ENCODE data around the gene IL36B.

Gene IL36B

GRCh38 chr2:113076954-113077669, 24.4 kb upstream of the IL36B start:
- DNase-seq (ENCODE audit: extremely low read depth in 1 of 2, low read depth in 1 of 2), result no peak

DNA sequence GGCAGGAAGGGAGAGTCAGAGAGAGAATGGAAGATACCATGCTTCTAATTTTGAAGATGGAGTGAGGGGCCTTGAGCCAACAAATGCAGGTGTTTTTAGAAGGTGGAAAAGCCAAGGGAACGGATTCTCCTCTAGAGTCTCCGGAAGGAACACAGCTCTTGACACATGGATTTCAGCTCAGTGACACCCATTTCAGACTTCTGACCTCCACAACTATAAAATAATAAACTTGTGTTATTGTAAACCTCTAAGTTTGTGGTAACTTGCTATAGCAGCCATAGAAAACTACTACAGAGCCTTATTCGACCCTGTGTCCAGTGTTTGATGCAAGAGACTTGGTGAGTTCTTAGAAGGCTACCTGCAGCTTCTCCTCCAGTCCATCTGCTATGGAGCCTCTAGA, 22.9 kb upstream of the IL36B start:
- DNase-seq (ENCODE audit: extremely low read depth in 1 of 2, low read depth in 1 of 2), result no peak

DNA sequence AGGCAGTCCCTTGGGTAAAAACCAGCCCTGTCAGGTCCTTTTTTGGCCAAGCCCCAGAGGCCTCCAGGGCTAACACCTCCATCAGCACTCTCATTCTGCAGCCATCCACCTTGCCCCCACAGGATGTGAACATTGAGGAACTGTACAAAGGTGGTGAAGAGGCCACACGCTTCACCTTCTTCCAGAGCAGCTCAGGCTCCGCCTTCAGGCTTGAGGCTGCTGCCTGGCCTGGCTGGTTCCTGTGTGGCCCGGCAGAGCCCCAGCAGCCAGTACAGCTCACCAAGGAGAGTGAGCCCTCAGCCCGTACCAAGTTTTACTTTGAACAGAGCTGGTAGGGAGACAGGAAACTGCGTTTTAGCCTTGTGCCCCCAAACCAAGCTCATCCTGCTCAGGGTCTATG, 22.4 kb upstream of the IL36B start:
- no peak for DNase-seq (ENCODE audit: extremely low read depth in 1 of 2, low read depth in 1 of 2)

DNA sequence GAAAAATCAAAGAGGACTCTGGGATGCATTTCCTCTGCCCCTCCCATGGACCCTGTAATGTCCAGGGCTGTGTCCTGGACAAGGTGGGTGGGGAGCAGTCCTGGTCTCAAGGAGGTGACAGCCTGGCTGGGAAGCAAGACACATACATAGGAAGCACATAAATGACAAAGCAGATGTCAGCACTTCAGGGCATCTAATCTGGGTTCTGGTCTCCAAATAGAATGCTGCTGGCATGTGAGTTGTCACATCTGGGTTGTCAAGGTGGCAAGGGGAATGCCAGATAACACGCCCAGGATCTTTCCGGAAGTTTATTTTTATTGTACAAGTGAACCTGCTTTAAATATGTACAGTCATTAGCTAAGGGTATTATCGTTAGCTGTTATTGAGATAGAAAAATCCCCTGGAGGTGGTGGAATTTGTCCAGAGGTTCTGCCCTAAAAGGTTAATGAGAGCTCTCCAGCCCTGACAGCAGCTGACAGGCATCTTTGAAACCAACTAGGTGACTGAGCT, 20.7 kb upstream of the IL36B start:
- DNase-seq (ENCODE audit: extremely low read depth in 1 of 2, low read depth in 1 of 2), result no peak

GRCh38 chr2:113072584-113072983, 19.9 kb upstream of the IL36B start:
- DNase-seq (ENCODE audit: extremely low read depth in 1 of 2, low read depth in 1 of 2), result no peak

GRCh38 chr2:113070606-113070975, 17.9 kb upstream of the IL36B start:
- no peak for DNase-seq (ENCODE audit: extremely low read depth in 1 of 2, low read depth in 1 of 2)

DNA sequence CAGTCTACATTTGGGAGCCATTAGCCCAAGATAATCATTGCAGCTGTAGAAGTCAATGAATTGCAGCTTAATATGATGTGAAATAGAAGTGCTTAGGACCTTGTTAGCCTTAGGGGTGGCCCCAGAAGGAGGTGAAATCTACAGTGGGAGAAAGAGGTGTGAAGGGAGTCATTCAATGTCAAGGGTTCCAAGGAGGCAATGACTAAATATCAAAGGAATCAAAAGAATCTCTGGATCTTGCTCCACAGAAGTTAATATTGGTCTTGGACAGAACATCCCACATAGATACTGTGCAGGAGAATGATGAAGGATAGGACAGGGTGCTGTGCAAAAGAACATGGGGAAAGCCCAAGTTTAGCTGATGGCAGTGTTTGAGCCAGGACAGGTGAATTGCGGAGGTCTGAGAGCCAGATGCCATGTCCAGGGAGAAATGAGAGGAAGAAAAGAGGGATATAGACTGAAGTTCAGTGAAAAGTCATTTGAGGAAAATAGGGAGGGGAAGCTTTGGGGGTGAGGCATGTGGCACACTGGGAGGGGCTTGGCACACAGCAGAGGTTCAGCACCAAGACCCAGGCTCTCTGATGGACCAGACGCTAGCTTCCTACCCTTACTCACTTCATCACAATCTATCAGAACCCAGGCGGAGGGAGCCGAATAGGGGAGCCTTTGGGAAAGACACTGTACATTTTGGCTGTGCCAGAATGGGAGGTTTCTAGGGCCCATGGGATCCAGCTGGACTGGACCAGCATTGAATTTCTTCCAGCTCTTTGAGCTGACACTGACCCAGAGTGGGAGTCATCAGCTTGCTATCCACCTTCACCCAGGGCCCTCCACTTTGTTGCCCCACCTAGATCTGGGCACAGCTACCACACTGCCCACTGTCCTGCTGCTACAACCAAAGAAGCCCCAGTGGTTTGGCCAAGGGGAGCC, 17.3 kb upstream of the IL36B start:
- DNase-seq (ENCODE audit: extremely low read depth in 1 of 2, low read depth in 1 of 2), result no peak

DNA sequence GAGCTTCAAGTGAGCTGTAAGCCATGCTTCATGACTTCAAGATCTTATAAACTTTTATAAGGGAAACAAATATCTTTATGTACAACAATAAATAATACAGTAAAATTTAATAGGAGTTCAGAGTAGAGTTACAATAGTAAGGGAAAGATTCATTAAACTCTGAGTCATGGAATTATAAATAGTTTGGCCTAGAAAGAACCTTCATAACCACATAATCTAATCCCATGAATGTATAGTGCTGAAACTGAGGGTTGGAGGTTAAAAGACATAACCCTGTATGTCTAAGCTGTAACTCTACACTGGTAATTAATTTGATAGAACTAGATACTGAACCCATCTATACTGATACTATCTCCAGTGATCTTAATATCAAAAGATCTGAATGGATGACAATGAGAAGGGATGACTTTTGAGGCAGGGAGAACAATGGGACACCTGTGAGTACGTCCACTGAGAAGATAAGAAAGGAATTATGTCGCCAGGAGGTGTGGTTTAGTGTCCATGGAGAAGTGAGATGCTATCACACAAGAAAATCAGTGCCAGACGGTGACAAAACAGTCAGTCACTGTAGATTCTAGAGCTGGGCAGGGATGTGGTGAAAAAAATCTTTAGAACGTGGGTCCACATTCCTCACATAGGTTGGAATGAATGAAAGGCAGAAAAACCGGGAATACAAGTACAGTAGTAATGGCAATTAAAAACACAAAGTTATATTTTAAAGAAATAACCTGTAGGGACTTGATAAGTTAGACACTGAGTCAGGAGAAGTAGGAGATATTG, 16.2 kb upstream of the IL36B start:
- DNase-seq (ENCODE audit: extremely low read depth in 1 of 2, low read depth in 1 of 2), result no peak

- DNase-seq (ENCODE audit: extremely low read depth in 1 of 2, low read depth in 1 of 2), result no peak
Measured at GRCh38 chr2:113068249-113068648, 15.6 kb upstream of the IL36B start.

DNA sequence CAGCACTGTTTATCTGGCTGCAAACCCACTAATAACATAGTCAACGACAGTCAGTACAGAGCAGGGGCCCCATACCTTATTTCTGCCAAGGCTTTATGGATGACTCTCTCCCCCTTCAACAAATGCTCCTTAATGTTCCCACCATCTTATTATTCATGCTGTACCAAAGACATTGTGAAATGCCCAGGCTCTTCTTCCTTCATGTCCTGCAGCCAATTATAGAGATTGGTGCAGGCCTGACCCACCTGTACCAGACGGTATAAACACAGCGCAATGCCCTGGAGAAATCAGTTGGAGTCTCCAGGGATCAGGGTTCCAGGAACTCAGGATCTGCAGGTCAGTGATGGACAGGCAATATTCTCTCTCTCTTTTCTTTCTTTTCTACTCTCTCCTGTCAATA, 15.0 kb upstream of the IL36B start, which contains the start of gene IL1F10:
IL1F10 (plus strand) TSS at position 290 of the 400 bp plus-strand sequence. CDS start 4,769 bp downstream, outside the sequence.
- no peak for DNase-seq (ENCODE audit: extremely low read depth in 1 of 2, low read depth in 1 of 2)

- DNase-seq (ENCODE audit: extremely low read depth in 1 of 2, low read depth in 1 of 2), result no peak
Measured at GRCh38 chr2:113064898-113065297, 12.2 kb upstream of the IL36B start.

DNA sequence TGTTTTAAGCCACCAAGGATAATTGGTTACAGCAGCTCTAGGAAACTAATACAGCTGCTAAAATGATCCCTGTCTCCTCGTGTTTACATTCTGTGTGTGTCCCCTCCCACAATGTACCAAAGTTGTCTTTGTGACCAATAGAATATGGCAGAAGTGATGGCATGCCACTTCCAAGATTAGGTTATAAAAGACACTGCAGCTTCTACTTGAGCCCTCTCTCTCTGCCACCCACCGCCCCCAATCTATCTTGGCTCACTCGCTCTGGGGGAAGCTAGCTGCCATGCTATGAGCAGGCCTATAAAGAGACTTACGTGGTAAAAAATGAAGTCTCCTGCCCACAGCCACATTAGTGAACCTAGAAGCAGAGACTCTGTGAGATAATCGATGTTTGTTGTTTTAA, 11.6 kb upstream of the IL36B start:
- DNase-seq (ENCODE audit: extremely low read depth in 1 of 2, low read depth in 1 of 2), result no peak

DNA sequence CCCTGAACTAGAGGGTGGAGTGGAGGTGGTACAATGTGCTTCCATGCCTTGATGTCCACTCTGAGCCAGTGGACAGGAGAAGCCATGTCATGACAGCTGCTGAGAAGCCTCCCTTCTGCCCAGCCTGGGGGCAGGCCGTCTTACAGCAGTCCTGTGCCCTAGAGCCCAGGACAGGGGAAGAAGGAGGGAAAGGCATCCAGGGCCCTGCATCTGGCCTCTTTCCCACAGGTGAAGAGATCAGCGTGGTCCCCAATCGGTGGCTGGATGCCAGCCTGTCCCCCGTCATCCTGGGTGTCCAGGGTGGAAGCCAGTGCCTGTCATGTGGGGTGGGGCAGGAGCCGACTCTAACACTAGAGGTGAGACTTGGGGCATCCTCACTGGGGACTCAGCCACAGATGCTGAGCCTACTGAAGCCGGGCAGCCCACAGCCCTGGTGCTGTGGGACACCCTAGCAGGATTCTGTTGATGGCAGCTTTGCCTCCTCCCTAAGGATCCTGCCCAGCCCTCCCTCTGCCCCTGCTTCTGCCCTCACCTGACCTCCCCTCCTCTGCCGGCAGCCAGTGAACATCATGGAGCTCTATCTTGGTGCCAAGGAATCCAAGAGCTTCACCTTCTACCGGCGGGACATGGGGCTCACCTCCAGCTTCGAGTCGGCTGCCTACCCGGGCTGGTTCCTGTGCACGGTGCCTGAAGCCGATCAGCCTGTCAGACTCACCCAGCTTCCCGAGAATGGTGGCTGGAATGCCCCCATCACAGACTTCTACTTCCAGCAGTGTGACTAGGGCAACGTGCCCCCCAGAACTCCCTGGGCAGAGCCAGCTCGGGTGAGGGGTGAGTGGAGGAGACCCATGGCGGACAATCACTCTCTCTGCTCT, 9.5 kb upstream of the IL36B start:
- no peak for DNase-seq (ENCODE audit: extremely low read depth in 1 of 2, low read depth in 1 of 2)

DNA sequence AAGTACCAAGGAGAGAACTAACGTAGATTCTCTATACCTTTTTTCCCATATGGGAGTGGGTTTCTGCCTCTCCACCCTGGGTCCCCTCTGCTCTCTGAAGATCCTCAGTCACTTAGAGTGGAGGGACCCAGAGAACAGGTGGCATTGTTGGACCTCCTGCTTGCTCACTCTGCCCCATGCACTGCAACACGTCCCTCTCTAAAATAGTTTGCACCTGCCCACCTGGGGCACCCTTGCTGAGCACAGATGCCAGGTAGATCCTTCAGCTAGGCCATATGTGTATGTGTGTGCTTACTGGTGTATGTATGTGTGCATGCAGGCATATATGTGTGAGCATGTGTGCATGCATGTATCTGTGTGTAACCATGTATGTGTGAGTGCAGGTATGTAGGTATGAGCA, 8.6 kb upstream of the IL36B start:
- no peak for DNase-seq (ENCODE audit: extremely low read depth in 1 of 2, low read depth in 1 of 2)

DNA sequence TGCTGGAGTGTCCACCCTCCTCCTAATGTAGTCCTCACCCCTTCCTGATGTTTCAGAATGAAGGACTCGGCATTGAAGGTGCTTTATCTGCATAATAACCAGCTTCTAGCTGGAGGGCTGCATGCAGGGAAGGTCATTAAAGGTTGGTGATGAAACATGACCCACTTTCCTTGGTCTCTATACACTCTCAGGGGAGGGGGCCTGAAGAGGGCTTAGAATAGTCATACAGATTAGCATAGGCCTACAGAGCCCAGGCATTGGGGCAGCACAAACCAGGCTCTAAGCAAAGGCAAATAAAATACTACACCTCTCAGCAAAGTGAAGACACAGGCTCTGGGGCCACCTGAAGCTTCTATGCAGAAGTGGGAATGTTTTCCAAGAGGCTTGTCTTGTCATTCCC, 8.1 kb upstream of the IL36B start:
- DNase-seq (ENCODE audit: extremely low read depth in 1 of 2, low read depth in 1 of 2), result no peak

DNA sequence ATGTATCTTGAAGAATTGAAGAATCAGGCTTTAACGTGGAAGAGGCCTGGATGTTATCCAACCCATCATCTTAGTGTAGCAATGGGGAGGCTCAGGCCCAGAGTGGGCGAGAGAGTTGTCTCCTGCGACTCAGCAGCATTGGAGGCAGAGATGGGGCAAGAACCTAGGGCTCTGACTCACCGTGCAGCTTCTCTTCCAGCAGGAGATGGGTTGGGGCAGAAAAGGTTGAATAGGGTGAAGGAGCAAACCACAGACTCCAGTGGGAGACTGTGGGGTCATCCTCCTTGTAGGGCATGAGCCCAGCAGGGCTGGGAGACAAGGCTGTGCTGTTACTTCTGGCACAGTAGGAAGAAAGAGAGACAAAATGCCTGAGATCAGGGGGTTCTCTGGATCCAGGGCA, 7.7 kb upstream of the IL36B start:
- no peak for DNase-seq (ENCODE audit: extremely low read depth in 1 of 2, low read depth in 1 of 2)

DNA sequence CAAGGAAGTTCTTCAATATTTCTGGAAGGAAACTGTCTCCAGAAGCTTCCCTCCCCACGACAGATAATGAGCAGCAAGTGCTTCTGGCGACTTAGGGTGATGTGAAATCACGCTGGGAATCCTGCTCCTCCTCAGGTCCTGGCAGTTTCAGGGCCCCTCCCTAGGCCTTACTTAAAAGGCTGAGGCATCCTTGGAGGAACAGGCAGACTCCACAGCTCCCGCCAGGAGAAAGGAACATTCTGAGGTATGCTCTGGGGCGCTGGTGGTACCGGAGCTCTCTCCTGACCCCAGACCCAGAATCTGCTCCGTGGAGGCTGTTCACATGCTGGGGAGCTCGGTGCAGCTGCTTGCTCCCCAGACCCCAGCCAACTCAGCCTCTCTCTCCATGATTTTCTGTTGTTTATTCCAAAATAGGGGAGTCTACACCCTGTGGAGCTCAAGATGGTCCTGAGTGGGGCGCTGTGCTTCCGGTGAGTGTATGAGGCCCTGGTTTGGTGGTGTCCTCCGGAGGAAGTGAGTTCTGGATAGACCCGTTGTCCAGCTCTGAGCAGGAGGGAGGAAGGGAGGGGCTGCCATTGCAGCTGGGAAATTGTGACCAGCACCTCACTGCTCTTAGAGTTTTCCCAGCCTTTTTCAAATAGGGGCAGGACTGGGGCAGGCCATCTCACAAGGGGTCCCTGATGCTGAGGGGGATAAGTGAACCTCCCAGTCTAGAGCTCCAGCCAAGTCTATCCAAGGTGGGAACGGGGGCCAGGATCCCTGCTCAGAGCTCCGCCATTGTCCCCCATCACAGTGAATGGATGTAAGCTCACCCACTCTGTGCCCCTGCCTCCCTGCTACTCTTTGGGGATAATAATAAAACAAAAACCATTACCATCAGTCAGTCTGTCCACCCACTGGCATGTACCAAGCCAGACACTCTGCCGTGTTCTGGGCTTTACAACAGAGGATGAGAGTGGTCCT, 6.6 kb upstream of the IL36B start, which contains the start of gene IL36RN:
IL36RN (plus strand) TSS at position 201 of the 963 bp plus-strand sequence; CDS start at position 442, 241 bp downstream.
- DNase-seq (ENCODE audit: extremely low read depth in 1 of 2, low read depth in 1 of 2), result no peak

DNA sequence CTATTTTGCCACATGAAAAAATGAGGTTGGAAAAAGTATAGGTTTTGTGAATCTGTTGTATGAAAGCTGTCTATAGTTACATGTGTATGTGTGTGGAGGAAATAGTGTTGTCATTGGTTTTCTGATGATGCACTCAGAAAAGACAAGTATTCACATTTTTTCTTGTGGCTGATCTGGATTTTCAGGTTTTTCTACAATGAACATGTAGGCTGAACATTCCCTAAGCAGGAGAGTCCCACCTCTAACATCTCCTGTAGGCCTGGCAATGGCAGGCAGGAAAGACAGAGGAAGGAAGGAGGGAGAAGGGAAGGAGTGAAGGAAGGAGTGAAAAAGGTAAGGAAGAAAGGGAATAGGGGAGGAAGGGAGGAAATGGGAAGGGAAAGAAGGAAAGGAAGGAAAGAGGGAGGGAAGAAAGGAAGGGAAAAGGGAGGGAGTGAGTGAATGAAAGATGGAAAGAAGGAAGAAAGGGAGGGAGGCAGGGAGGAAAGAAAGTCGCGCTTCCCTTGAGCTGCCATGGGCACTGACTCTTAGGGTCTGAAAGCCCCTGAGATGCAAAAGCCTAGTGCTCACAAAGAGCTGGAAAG, 5.8 kb upstream of the IL36B start:
- no peak for DNase-seq (ENCODE audit: extremely low read depth in 1 of 2, low read depth in 1 of 2)

DNA sequence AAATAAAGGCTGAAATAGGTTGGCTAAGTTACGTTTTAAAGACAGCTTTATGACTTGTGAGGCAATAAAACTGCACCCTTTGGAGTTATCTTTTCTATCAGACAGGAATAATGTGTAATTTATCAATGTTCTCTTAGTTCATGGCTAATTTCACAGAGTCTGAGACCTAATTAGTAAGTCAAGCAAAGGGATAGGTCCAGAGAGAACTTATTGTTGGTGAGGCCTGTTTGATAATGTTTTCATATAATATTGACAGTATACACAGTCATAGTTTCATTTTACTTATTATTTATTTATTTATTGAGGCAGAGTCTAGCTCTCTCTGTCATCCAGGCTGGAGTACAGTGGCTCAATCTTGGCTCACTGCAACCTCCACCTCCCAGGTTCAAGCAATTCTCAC, 4.5 kb upstream of the IL36B start:
- DNase-seq (ENCODE audit: extremely low read depth in 1 of 2, low read depth in 1 of 2), result no peak
